HCT116 (cell line): ENCODE results near the gene ATRAID. TPM values are rescaled to one million over a fixed set of nuclear protein-coding genes. Genes with fewer than 3 reads are reported as not detected.

Experiments
- ATAC-seq: fragments of 200-7000 bp; cut with Tn5 transposase; 2 replicates; pipeline ENCODE4 v1.9.1; 2020; ENCODE audit warnings: mild to moderate bottlenecking, moderate library complexity
- BruUV-seq: library from RNA; stranded (reverse); fragments of 400-500 nt; replicated peaks from 2 replicates; lab custom pipeline; 2021; lab: Mats Ljungman, UMichigan
- CTCF ChIA-PET: fragments of 300-600 bp; sonication (Branson Sonifier 250); formaldehyde crosslinking; loops from one replicate; lab custom pipeline; 2021; ENCODE audit warnings: antibody characterized with exemption; lab: Charles Lee
- POLR2A ChIA-PET: fragments of 300-600, 350-600 bp; sonication (Branson Sonifier 250); formaldehyde crosslinking; loops from one replicate; lab custom pipeline; 2021; ENCODE audit warnings: antibody characterized with exemption; lab: Charles Lee
- RAD21 ChIA-PET, 2 experiments: fragments of 300-600 bp; sonication (Branson Sonifier 250); formaldehyde crosslinking; loops; one replicate each; lab custom pipeline; 2023; ENCODE audit warnings: low total read pairs in 2 of 2; ENCODE audit not compliant: uncharacterized antibody in 2 of 2, unreplicated experiment in 2 of 2, low non-redundant PET in 1 of 2; lab: Charles Lee
- DNase-seq: peaks from one replicate; pipeline ENCODE4 v3.0.0-alpha.2; 2010; ENCODE audit warnings: low read depth, low spot score
- H2AFZ ChIP-seq: fragments of 200-600 bp; shearing (Covaris generic), sonication (generic); 2 replicates; pipeline ENCODE4 v1.6.1; 2017; ENCODE audit warnings: low read depth, mixed run types, mixed read lengths, antibody characterized with exemption, low read length; ENCODE audit not compliant: poor library complexity, severe bottlenecking
- H3K27ac ChIP-seq: 2 replicates; pipeline ENCODE4 v1.5.1; 2012; ENCODE audit warnings: low read depth, low read length
- H3K27me3 ChIP-seq: fragments of 200-600 bp; sonication (generic); 2 replicates; pipeline ENCODE4 v1.6.1; 2016; ENCODE audit warnings: mixed run types, low read length, mixed read lengths; ENCODE audit not compliant: insufficient read depth
- H3K36me3 ChIP-seq, 2 experiments: fragments of 200-500 bp in 1 of 2; fragments of 200-600 bp in 1 of 2; sonication (Bioruptor generic) in 1 of 2; sonication (generic) in 1 of 2; 2 replicates each; pipeline versions ENCODE4 v1.5.1 to v1.6.1; 2014 to 2016; ENCODE audit warnings: low read length in 2 of 2, inconsistent platforms in 1 of 2, mixed read lengths in 1 of 2, mixed run types in 1 of 2; ENCODE audit not compliant: insufficient read depth in 2 of 2, control insufficient read depth in 1 of 2
- H3K4me1 ChIP-seq, 2 experiments: fragments of 200-600 bp in 1 of 2; sonication (generic) in 1 of 2; 2 replicates each; pipeline versions ENCODE4 v1.5.1 to v1.6.1; 2012 to 2017; ENCODE audit warnings: low read length in 2 of 2, inconsistent platforms in 1 of 2, mild to moderate bottlenecking in 1 of 2, mixed read lengths in 1 of 2, mixed run types in 1 of 2, moderate library complexity in 1 of 2; ENCODE audit not compliant: insufficient read depth in 2 of 2, control insufficient read depth in 1 of 2
- H3K4me2 ChIP-seq: fragments of 200-600 bp; sonication (generic); 2 replicates; pipeline ENCODE4 v1.6.1; 2017; ENCODE audit warnings: mixed run types, low read length, mixed read lengths
- H3K4me3 ChIP-seq, 2 experiments: fragments of 200-600 bp in 1 of 2; sonication (generic) in 1 of 2; replicated peaks in 1 of 2; 2 replicates each; pipeline ENCODE4 v1.5.1; 2011 to 2016; ENCODE audit warnings: low read length in 2 of 2, control low read depth in 1 of 2, low read depth in 1 of 2, mild to moderate bottlenecking in 1 of 2, mixed read lengths in 1 of 2, mixed run types in 1 of 2
- H3K79me2 ChIP-seq: fragments of 200-600 bp; sonication (generic); 2 replicates; pipeline ENCODE4 v1.6.1; 2017; ENCODE audit warnings: mild to moderate bottlenecking, mixed run types, low read length, moderate library complexity, mixed read lengths; ENCODE audit not compliant: insufficient read depth
- H3K9ac ChIP-seq: fragments of 200-600 bp; sonication (generic); 2 replicates; pipeline ENCODE4 v1.6.1; 2016; ENCODE audit warnings: low read length, mixed read lengths
- H3K9me2 ChIP-seq: fragments of 200-600 bp; sonication (generic), shearing (Covaris generic); 2 replicates; pipeline ENCODE4 v1.6.1; 2017; ENCODE audit warnings: mixed run types, mild to moderate bottlenecking, moderate library complexity; ENCODE audit not compliant: insufficient read depth
- H3K9me3 ChIP-seq, 2 experiments: fragments of 200-500 bp in 1 of 2; fragments of 200-600 bp in 1 of 2; sonication (Bioruptor generic) in 1 of 2; sonication (generic) in 1 of 2; 2 replicates each; pipeline ENCODE4 v1.6.1; 2014 to 2017; ENCODE audit warnings: low read length in 2 of 2, mixed read lengths in 2 of 2, inconsistent platforms in 1 of 2, low read depth in 1 of 2, mild to moderate bottlenecking in 1 of 2, mixed run types in 1 of 2, moderate library complexity in 1 of 2; ENCODE audit not compliant: control insufficient read depth in 1 of 2, insufficient read depth in 1 of 2
- H4K20me1 ChIP-seq: fragments of 200-600 bp; sonication (generic), shearing (Covaris generic); 2 replicates; pipeline ENCODE4 v1.6.1; 2017; ENCODE audit warnings: mixed run types, mild to moderate bottlenecking, moderate library complexity; ENCODE audit not compliant: insufficient read depth
- ELF1 ChIP-seq: IDR thresholded peaks from 2 replicates; pipeline ENCODE4 v1.6.1; 2012; ENCODE audit warnings: low read depth, borderline replicate concordance
- JUND ChIP-seq: IDR thresholded peaks from 2 replicates; pipeline ENCODE4 v1.6.1; 2012
- SIN3A ChIP-seq: IDR thresholded peaks from 2 replicates; pipeline ENCODE4 v1.6.1; 2012; ENCODE audit warnings: low read depth
- SP1 ChIP-seq: IDR thresholded peaks from 2 replicates; pipeline ENCODE4 v1.6.1; 2012; ENCODE audit warnings: low read depth
- YY1 ChIP-seq: IDR thresholded peaks from 2 replicates; pipeline ENCODE4 v1.6.1; 2011; ENCODE audit warnings: low read length, low read depth, moderate library complexity, mild to moderate bottlenecking; ENCODE audit not compliant: insufficient replicate concordance; ENCODE audit errors: extremely low read depth
- ZBTB33 ChIP-seq: IDR thresholded peaks from 2 replicates; pipeline ENCODE4 v1.6.1; 2011; ENCODE audit warnings: mild to moderate bottlenecking, low read length, moderate library complexity; ENCODE audit not compliant: insufficient replicate concordance; ENCODE audit errors: extremely low read depth
- intact Hi-C: fragments of 100-400 bp; cut with micrococcal nuclease; formaldehyde crosslinking; loops from 2 replicates; pipeline ENCODE4 v1.10.0; 2022
- total RNA-seq: library from RNA; stranded (reverse); gene quantifications from one replicate; pipeline ENCODE4 v1.2.1, GENCODE V29; 2021; ENCODE audit not compliant: unreplicated experiment
- TF ChIP-seq, protein P1 (sequence below): IDR thresholded peaks from 2 replicates; pipeline ENCODE4 v1.6.1; 2012

Gene ATRAID
- total RNA-seq, 1 experiment from 2014 or later = 93.6 TPM

DNA sequence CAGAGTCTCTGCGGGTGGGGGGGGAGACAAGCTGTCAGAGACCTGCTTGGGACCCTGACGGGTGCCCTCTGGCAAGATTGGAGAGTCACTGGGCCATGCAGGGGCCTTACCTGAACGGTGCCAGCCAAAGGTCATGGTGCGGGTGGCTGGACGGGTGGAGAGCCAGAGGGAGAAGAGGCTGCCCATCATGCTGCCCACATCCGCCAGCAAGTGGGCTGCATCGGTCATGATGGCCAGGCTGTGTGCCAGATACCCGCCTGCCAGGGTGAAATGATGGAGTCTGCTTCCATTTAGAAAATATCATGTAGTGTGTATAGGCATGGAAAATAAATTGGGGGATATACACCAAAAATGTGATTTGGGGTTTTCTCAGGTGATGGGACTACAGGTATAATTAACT lies 46.2 kb downstream of the ATRAID start:
- Histone ChIP-seq H3K4me3 (no peak overlapping the region), H3K4me2 (no peak overlapping the region), H2AFZ (no peak overlapping the region), H3K4me1 (peaks cover 6 to 10% of the 10 kb centered on the region in 2 experiments; a peak in 2 of 4 replicates), H4K20me1 (no peaks in the 10 kb centered on the region), H3K9me2 (no peaks in the 10 kb centered on the region), H3K36me3 (peaks cover 0 to 2% of the 10 kb centered on the region in 2 experiments; a peak in 2 of 4 replicates), H3K79me2 (peaks cover 13% of the 10 kb centered on the region; the same call in 1 of the 2 replicates), H3K9me3 (no peaks in the 10 kb centered on the region), H3K9ac (no peak overlapping the region), H3K27me3 (peaks cover 5% of the 10 kb centered on the region; the same call in 1 of the 2 replicates), H3K27ac (no peak overlapping the region)
- TF ChIP-seq, protein P1, sequence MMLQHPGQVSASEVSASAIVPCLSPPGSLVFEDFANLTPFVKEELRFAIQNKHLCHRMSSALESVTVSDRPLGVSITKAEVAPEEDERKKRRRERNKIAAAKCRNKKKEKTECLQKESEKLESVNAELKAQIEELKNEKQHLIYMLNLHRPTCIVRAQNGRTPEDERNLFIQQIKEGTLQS = no peak
- no peak for TF ChIP-seq JUND
- no peak for TF ChIP-seq YY1
- no peak for TF ChIP-seq ELF1
- TF ChIP-seq SIN3A = no peak
- TF ChIP-seq SP1 = no peak
- TF ChIP-seq ZBTB33 = no peak
- ATAC-seq = no peak
- intact Hi-C loops = no loop called here
- no peak for DNase-seq
- ChIA-PET CTCF (no interaction called here), RAD21 (no interaction called here), POLR2A (no interaction called here)
- no TSS peak for BruUV-seq
